Hematopoietic multipotent progenitor cell treated with erythropoietin and hydrocortisone succinate and interleukin-3 and kit ligand, for 17 days (in vitro differentiated cells): ENCODE results near the gene AP2B1.
"Not testable (repeated sequence)": the region's sequence is repeated elsewhere in the genome, so short reads cannot be mapped to it uniquely, and the experiment has no call there.

Experiments
- DNase-seq: peaks from one replicate; pipeline ENCODE4 v3.0.0-alpha.2; 2015; ENCODE audit warnings: low spot score

The AP2B1 gene

GRCh38 chr17:35700150-35700549 lies 113.0 kb downstream of the AP2B1 start:
- no peak for DNase-seq

- DNase-seq = no peak
These were observed 114.4 kb downstream of the AP2B1 start for GRCh38 chr17:35701491-35701890.

- not testable (repeated sequence) for DNase-seq
These were observed 116.2 kb downstream of the AP2B1 start for GRCh38 chr17:35703308-35703707.

GRCh38 chr17:35705230-35705629 lies 118.1 kb downstream of the AP2B1 start:
- DNase-seq = no peak

- DNase-seq = no peak
These were observed 118.6 kb downstream of the AP2B1 start for GRCh38 chr17:35705705-35706104.

GRCh38 chr17:35708149-35708548 lies 121.0 kb downstream of the AP2B1 start:
- DNase-seq = no peak

GRCh38 chr17:35708951-35709350 lies 121.8 kb downstream of the AP2B1 start:
- no peak for DNase-seq

GRCh38 chr17:35709874-35710273 lies 122.8 kb downstream of the AP2B1 start:
- no peak for DNase-seq

- DNase-seq = no peak
These were observed 123.8 kb downstream of the AP2B1 start for GRCh38 chr17:35710950-35711349.

- DNase-seq = no peak
These were observed 126.1 kb downstream of the AP2B1 start for GRCh38 chr17:35713069-35713728.

GRCh38 chr17:35714988-35715387 lies 127.9 kb downstream of the AP2B1 start:
- DNase-seq = no peak

GRCh38 chr17:35715416-35715815 lies 128.3 kb downstream of the AP2B1 start:
- no peak for DNase-seq

- no peak for DNase-seq
These were observed 129.1 kb downstream of the AP2B1 start for GRCh38 chr17:35716173-35716572.

GRCh38 chr17:35716897-35717465 lies 129.9 kb downstream of the AP2B1 start:
- no peak for DNase-seq

- no peak for DNase-seq
These were observed 130.4 kb downstream of the AP2B1 start for GRCh38 chr17:35717475-35717874.

- no peak for DNase-seq
These were observed 136.6 kb downstream of the AP2B1 start for GRCh38 chr17:35723735-35724134.

GRCh38 chr17:35725058-35725457 lies 137.9 kb downstream of the AP2B1 start:
- DNase-seq = no peak

GRCh38 chr17:35725802-35726126 lies 138.6 kb downstream of the AP2B1 start:
- no peak for DNase-seq

- DNase-seq = no peak
These were observed 139.2 kb downstream of the AP2B1 start for GRCh38 chr17:35726127-35726952.

GRCh38 chr17:35726953-35727460 lies 139.9 kb downstream of the AP2B1 start:
- no peak for DNase-seq

- DNase-seq = no peak
These were observed 140.5 kb downstream of the AP2B1 start for GRCh38 chr17:35727635-35728034.

GRCh38 chr17:35728551-35728950 lies 141.4 kb downstream of the AP2B1 start:
- DNase-seq = no peak

- no peak for DNase-seq
These were observed 142.3 kb downstream of the AP2B1 start for GRCh38 chr17:35729405-35729833.
